ENCODE results near the gene ZCCHC24. TPM values are rescaled to one million over a fixed set of nuclear protein-coding genes. Genes with fewer than 3 reads are reported as not detected.

The ZCCHC24 gene
- total RNA-seq, 4 donors from 2014 or later, result 15.6 to 41.1 (median 22.5) TPM

DNA sequence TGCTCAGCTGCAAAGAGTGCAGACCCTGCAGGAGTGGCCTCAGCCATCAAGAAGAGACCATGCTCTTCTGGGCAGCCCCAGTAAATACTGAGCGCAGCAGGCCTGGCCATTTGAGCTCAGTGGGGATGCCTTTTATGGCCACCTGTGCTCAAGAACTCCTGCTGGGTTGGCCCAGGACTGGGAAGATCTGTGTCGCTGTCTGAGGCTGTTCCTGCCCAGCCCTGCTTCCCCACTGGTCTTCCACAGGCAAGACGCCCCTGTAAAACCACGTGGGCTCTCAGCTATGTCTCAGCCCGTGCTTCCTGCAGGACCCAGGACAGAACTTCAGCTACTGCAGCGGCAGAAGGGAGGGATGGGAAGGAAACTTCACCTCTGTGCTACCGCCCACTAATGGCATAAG lies 108.7 kb downstream of the ZCCHC24 start:
- intact Hi-C loops (cut with DNase I; ENCODE audit: low total_unique reads), result no loop called here
- Histone ChIP-seq H3K36me3 (no peaks in the 10 kb centered on the region), H3K27ac (no peak overlapping the region), H3K9me3 (no peaks in the 10 kb centered on the region), H3K4me3 (no peak overlapping the region), H3K27me3 (no peaks in the 10 kb centered on the region), H3K4me1 (peaks cover 0 to 7% (median under 1%) of the 10 kb centered on the region in 4 donors)
- WGBS, 2 donors (ENCODE audit: low coverage in 1 of 2), result 83% methylated on average over 7 of the region's 7 CpGs; no CpG with 5 or more reads in 1 of the 2 donors
- TF ChIP-seq POLR2AphosphoS5 (IDR thresholded peaks at IDR 0.05), result no peak
- no peak for TF ChIP-seq EP300 (IDR thresholded peaks at IDR 0.05; ENCODE audit: low read depth)
- TF ChIP-seq, protein P1, sequence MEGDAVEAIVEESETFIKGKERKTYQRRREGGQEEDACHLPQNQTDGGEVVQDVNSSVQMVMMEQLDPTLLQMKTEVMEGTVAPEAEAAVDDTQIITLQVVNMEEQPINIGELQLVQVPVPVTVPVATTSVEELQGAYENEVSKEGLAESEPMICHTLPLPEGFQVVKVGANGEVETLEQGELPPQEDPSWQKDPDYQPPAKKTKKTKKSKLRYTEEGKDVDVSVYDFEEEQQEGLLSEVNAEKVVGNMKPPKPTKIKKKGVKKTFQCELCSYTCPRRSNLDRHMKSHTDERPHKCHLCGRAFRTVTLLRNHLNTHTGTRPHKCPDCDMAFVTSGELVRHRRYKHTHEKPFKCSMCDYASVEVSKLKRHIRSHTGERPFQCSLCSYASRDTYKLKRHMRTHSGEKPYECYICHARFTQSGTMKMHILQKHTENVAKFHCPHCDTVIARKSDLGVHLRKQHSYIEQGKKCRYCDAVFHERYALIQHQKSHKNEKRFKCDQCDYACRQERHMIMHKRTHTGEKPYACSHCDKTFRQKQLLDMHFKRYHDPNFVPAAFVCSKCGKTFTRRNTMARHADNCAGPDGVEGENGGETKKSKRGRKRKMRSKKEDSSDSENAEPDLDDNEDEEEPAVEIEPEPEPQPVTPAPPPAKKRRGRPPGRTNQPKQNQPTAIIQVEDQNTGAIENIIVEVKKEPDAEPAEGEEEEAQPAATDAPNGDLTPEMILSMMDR (IDR thresholded peaks at IDR 0.05), result no peak
- no peak for TF ChIP-seq POLR2A (IDR thresholded peaks at IDR 0.05)
- DNase-seq, result no peak
- in situ Hi-C loops (cut with MboI; ENCODE audit: low pct_ligation_motif_present in 1 of 4, low pct_unique_long_range_greater_than_20kb in 1 of 4, low sequenced_read_pairs in 3 of 4), result no loop called here

DNA sequence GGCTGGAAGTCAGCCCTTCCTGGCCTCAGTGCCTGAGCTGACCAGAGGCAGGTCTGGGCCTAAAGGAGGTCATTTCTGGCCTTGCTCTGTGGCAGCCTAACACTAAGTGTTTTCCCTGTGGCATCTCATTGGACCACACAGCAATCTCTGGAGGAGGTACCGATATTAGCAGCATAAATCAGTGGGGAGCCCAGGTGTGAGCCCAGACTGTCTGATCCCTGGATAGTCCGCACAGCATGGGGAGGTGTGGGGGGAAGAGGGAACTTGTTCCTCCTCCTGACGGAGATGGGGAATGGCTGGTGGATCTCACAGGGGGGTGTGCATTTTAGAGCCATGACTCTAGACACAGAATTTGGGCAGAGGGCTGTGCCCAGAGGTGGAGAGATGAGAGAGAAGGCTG lies 109.1 kb downstream of the ZCCHC24 start:
- Histone ChIP-seq H3K36me3 (no peaks in the 10 kb centered on the region), H3K27me3 (no peaks in the 10 kb centered on the region), H3K9me3 (no peaks in the 10 kb centered on the region), H3K4me3 (no peak overlapping the region), H3K4me1 (peaks cover 0 to 7% (median 3%) of the 10 kb centered on the region in 4 donors), H3K27ac (no peak overlapping the region)
- DNase-seq, result no peak
- no peak for TF ChIP-seq POLR2AphosphoS5 (IDR thresholded peaks at IDR 0.05)
- no peak for TF ChIP-seq EP300 (IDR thresholded peaks at IDR 0.05; ENCODE audit: low read depth)
- TF ChIP-seq POLR2A (IDR thresholded peaks at IDR 0.05), result no peak
- TF ChIP-seq, protein P1 (IDR thresholded peaks at IDR 0.05), result no peak
- in situ Hi-C loops (cut with MboI; ENCODE audit: low pct_ligation_motif_present in 1 of 4, low pct_unique_long_range_greater_than_20kb in 1 of 4, low sequenced_read_pairs in 3 of 4) (no loop called here), intact Hi-C loops (cut with DNase I; ENCODE audit: low total_unique reads) (no loop called here)
- 98% methylated on average over 3 of the region's 3 CpGs; no CpG with 5 or more reads in 1 of the 2 donors for WGBS, 2 donors (ENCODE audit: low coverage in 1 of 2)

DNA sequence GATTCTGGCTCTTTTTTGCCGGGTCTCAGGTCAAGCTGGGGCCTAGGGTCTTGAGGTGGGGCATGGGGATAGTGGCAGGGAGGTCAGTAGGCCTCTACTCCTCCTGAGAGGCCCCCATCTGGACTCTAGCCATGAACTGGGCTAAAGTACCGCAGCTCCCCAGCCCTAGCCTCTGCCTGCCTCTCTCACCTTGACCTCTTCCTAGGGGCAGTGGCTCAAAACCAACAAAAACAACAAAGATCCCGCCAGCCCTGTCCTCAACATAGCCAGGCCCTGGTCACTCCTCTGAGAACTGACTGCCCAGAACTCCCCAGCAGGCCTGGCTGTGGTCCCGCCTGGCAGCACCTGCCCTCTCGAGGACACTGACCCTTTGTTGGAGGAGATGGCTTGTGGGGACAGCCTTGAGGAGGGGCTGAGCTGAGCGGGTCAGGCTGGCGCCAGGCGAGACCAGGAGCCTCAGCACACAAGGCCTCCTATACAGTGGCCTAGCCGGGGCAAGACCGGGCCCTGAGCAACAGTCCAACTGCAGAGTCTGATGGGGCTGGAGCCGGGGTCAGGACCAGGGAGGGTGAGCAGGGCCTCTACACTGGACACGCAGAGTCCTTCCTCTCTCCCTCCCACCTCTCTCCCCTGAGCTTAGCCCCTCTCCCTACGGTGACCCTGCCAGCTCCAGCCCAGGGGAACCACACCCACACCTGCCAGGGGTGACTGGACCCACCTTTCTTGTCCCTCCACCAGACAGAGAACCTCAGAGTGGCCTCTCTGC lies 109.8 kb downstream of the ZCCHC24 start:
- Histone ChIP-seq H3K27me3 (no peaks in the 10 kb centered on the region), H3K36me3 (no peaks in the 10 kb centered on the region), H3K4me1 (peaks cover 0 to 10% (median 3%) of the 10 kb centered on the region in 4 donors), H3K4me3 (no peak overlapping the region), H3K9me3 (no peaks in the 10 kb centered on the region), H3K27ac (no peak overlapping the region)
- WGBS, 2 donors (ENCODE audit: low coverage in 1 of 2), result 77% methylated on average over 13 of the region's 13 CpGs; no CpG with 5 or more reads in 1 of the 2 donors
- intact Hi-C loops (cut with DNase I; ENCODE audit: low total_unique reads), result no loop called here
- TF ChIP-seq POLR2A (IDR thresholded peaks at IDR 0.05) (no peak), POLR2AphosphoS5 (IDR thresholded peaks at IDR 0.05) (no peak), EP300 (IDR thresholded peaks at IDR 0.05; ENCODE audit: low read depth) (no peak)
- TF ChIP-seq, protein P1 (IDR thresholded peaks at IDR 0.05), result no peak
- DNase-seq, result no peak
- in situ Hi-C loops (cut with MboI; ENCODE audit: low pct_ligation_motif_present in 1 of 4, low pct_unique_long_range_greater_than_20kb in 1 of 4, low sequenced_read_pairs in 3 of 4), result no loop called here

DNA sequence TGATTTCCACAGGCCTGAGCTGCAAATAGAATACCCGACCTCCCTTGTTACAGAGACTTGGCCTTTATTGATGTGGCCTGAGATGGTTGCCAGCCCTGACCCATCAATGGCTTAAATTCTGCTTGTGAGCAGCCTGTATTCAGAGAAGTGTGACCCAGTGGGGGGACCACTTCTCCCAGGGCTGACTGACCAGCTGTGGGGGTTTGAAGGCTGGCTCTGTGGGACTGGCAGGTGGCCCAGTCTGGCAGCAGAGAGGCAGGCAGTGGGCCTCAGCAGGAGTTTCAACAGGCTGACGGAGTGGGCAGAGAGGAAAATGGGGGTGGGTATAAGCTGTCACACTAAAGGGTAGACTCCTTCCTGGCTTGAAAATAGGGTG lies 110.3 kb downstream of the ZCCHC24 start:
- in situ Hi-C loops (cut with MboI; ENCODE audit: low pct_ligation_motif_present in 1 of 4, low pct_unique_long_range_greater_than_20kb in 1 of 4, low sequenced_read_pairs in 3 of 4) (no loop called here), intact Hi-C loops (cut with DNase I; ENCODE audit: low total_unique reads) (no loop called here)
- Histone ChIP-seq H3K4me3 (no peak overlapping the region), H3K4me1 (peaks cover 0 to 12% (median 3%) of the 10 kb centered on the region in 4 donors), H3K27me3 (no peaks in the 10 kb centered on the region), H3K9me3 (no peaks in the 10 kb centered on the region), H3K36me3 (no peaks in the 10 kb centered on the region), H3K27ac (no peak overlapping the region)
- no peak for TF ChIP-seq POLR2AphosphoS5 (IDR thresholded peaks at IDR 0.05)
- no peak for DNase-seq
- 86% methylated on average over 2 of the region's 2 CpGs; no CpG with 5 or more reads in 1 of the 2 donors for WGBS, 2 donors (ENCODE audit: low coverage in 1 of 2)
